HepG2 (cell line): ENCODE data around the gene IFNLR1. TPM values are rescaled to one million over a fixed set of nuclear protein-coding genes. Genes with fewer than 3 reads are reported as not detected.

Experiments
- ATAC-seq: fragments of 200-7000 bp; cut with Tn5 transposase; 3 replicates; pipeline ENCODE4 v1.9.1; 2020; ENCODE audit warnings: mild to moderate bottlenecking, moderate library complexity
- BruUV-seq: library from RNA; stranded (reverse); fragments of 400-500 nt; replicated peaks from 2 replicates; lab custom pipeline; 2021; lab: Mats Ljungman, UMichigan
- CTCF ChIA-PET: fragments of 300-600 bp; formaldehyde crosslinking; extraction: SDS; loops from one replicate; lab custom pipeline; 2021; ENCODE audit warnings: low total read pairs, inconsistent platforms, low intra/inter-chr PET ratio; lab: Yijun Ruan, JAX
- POLR2A ChIA-PET: fragments of 350-600 bp; sonication (Branson Sonifier 250); formaldehyde crosslinking; loops from one replicate; lab custom pipeline; 2020; ENCODE audit warnings: antibody characterized with exemption, inconsistent platforms; lab: Yijun Ruan, JAX
- DNase-seq: peaks from one replicate; pipeline ENCODE4 v3.0.0-alpha.2; 2015; ENCODE audit warnings: low spot score
- FAIRE-seq: peaks from 3 replicates; lab custom pipeline; 2011; peaks lifted over from hg19 to GRCh38; lab: Jason Lieb, UNC
- H2AFZ ChIP-seq: one replicate; pipeline ENCODE4 v1.6.1; 2011; ENCODE audit warnings: low read length, inconsistent platforms
- H3K27ac ChIP-seq: fragments of 300-600 bp; 3 replicates; pipeline ENCODE4 v1.8.0; 2011; ENCODE audit warnings: mixed run types, mild to moderate bottlenecking, mixed read lengths, low read length, inconsistent platforms; ENCODE audit not compliant: insufficient read depth; ENCODE audit errors: extremely low read length
- H3K27me3 ChIP-seq, 2 experiments: fragments of 200-600 bp in 1 of 2; 2 replicates in 1 of 2; 3 replicates in 1 of 2; pipeline versions ENCODE4 v1.6.0 to v1.8.0; 2011; ENCODE audit warnings: low read length in 2 of 2, mild to moderate bottlenecking in 2 of 2, moderate library complexity in 2 of 2, inconsistent platforms in 1 of 2; ENCODE audit not compliant: insufficient read depth in 2 of 2, control insufficient read depth in 1 of 2
- H3K36me3 ChIP-seq, 2 experiments: fragments of 200-600 bp in 1 of 2; replicated peaks in 1 of 2; 2 replicates in 1 of 2; 3 replicates in 1 of 2; pipeline versions ENCODE4 v1.5.1 to v1.8.0; 2011; ENCODE audit warnings: low read length in 2 of 2, inconsistent platforms in 1 of 2; ENCODE audit not compliant: insufficient read depth in 2 of 2, control insufficient read depth in 1 of 2
- H3K4me1 ChIP-seq: 2 replicates; pipeline ENCODE4 v1.5.1; 2012; ENCODE audit warnings: low read length, inconsistent platforms; ENCODE audit not compliant: insufficient read depth
- H3K4me2 ChIP-seq: 2 replicates; pipeline ENCODE4 v1.6.0; 2011; ENCODE audit warnings: low read depth, low read length, inconsistent platforms
- H3K4me3 ChIP-seq, 3 experiments: fragments of 200-600 bp in 1 of 3; sonication (generic), shearing (Covaris generic) in 1 of 3; replicated peaks in 1 of 3; 2 replicates each; pipeline ENCODE4 v1.5.1; 2011 to 2016; ENCODE audit warnings: low read length in 3 of 3, inconsistent platforms in 2 of 3, low read depth in 2 of 3, mild to moderate bottlenecking in 2 of 3, control low read depth in 1 of 3, mixed read lengths in 1 of 3; ENCODE audit not compliant: insufficient read depth in 1 of 3
- H3K79me2 ChIP-seq: one replicate; pipeline ENCODE4 v1.6.1; 2011; ENCODE audit warnings: low read length, inconsistent platforms; ENCODE audit not compliant: insufficient read depth
- H3K9ac ChIP-seq: 2 replicates; pipeline ENCODE4 v1.6.0; 2011; ENCODE audit warnings: mild to moderate bottlenecking, low read depth, low read length, inconsistent platforms; ENCODE audit not compliant: insufficient read depth
- H3K9me3 ChIP-seq: 2 replicates; pipeline ENCODE4 v1.5.1; 2012; ENCODE audit warnings: mild to moderate bottlenecking, low read length
- H4K20me1 ChIP-seq: 2 replicates; pipeline ENCODE4 v1.6.0; 2011; ENCODE audit warnings: inconsistent platforms, mild to moderate bottlenecking, low read length, moderate library complexity; ENCODE audit not compliant: insufficient read depth
- CCDC6 ChIP-seq: sonication (generic); formaldehyde crosslinking; IDR thresholded peaks from 2 replicates; pipeline ENCODE4 v1.8.1; 2022; ENCODE audit warnings: mild to moderate bottlenecking, missing genetic modification reagents, moderate library complexity
- CHD4 ChIP-seq: fragments of 200-600 bp; sonication (generic); IDR thresholded peaks from 2 replicates; pipeline ENCODE4 v1.7.0; 2017; ENCODE audit warnings: mild to moderate bottlenecking, low read length, borderline replicate concordance
- CREB1 ChIP-seq, 2 experiments: fragments of 450-650 bp in 1 of 2; IDR thresholded peaks; 2 replicates each; pipeline ENCODE4 v1.6.1; 2016 to 2017; ENCODE audit warnings: control low read depth in 1 of 2, mild to moderate bottlenecking in 1 of 2, missing compliant biosample characterization in 1 of 2, missing genetic modification characterization in 1 of 2
- PHB2 ChIP-seq: fragments of 450-650 bp; IDR thresholded peaks from 2 replicates; pipeline ENCODE4 v1.6.1; 2018; ENCODE audit not compliant: partially characterized antibody
- POGZ ChIP-seq: sonication (generic); formaldehyde crosslinking; IDR thresholded peaks from 2 replicates; pipeline ENCODE4 v1.4.0; 2020; ENCODE audit warnings: mild to moderate bottlenecking, missing genetic modification reagents
- SMAD9 ChIP-seq: sonication (generic); formaldehyde crosslinking; IDR thresholded peaks from 2 replicates; pipeline ENCODE4 v1.5.1; 2020; ENCODE audit warnings: mild to moderate bottlenecking, missing genetic modification reagents
- SNAI1 ChIP-seq: sonication (generic); formaldehyde crosslinking; IDR thresholded peaks from 2 replicates; pipeline ENCODE4 v1.5.0; 2020; ENCODE audit warnings: mild to moderate bottlenecking, missing genetic modification reagents, borderline replicate concordance
- SSRP1 ChIP-seq: IDR thresholded peaks from 2 replicates; pipeline ENCODE4 v1.6.1; 2016; ENCODE audit warnings: control low read depth
- ZEB1 ChIP-seq: IDR thresholded peaks from 2 replicates; pipeline ENCODE4 v1.6.1; 2012; ENCODE audit warnings: mild to moderate bottlenecking, low read depth, inconsistent platforms; ENCODE audit not compliant: insufficient replicate concordance
- ZNF232 ChIP-seq: sonication (generic); formaldehyde crosslinking; IDR thresholded peaks from 2 replicates; pipeline ENCODE4 v1.4.0; 2020; ENCODE audit warnings: missing genetic modification reagents, borderline replicate concordance
- ZNF546 ChIP-seq: sonication (generic); formaldehyde crosslinking; conservative IDR thresholded peaks from 2 replicates; pipeline ENCODE4 v1.8.1; 2023; ENCODE audit warnings: mild to moderate bottlenecking, missing genetic modification reagents
- ZNF710 ChIP-seq: sonication (generic); formaldehyde crosslinking; IDR thresholded peaks from 2 replicates; pipeline ENCODE4 v1.5.0; 2020; ENCODE audit warnings: mild to moderate bottlenecking, missing genetic modification reagents, borderline replicate concordance
- WGBS: methylation state at CpG from one replicate; pipeline ENCODE4 v1.1.6; 2017; ENCODE audit warnings: low lambda C conversion rate; 5-methylcytosine and 5-hydroxymethylcytosine counted together
- in situ Hi-C: cut with HindIII; loops from 2 replicates; pipeline ENCODE4 v1.10.0; 2017; ENCODE audit warnings: low pct_unique_long_range_greater_than_20kb; ENCODE audit not compliant: extremely low pct_ligation_motif_present
- intact Hi-C: fragments of 100-400 bp; cut with micrococcal nuclease; formaldehyde crosslinking; loops from one replicate; pipeline ENCODE4 v1.10.0; 2022; ENCODE audit not compliant: unreplicated experiment
- polyA plus RNA-seq, 8 experiments: library from polyadenylated mRNA; depleted of rRNA in 3 of 8; stranded (reverse) in 7 of 8; unstranded in 1 of 8; fragments of >200 nt; fragmentation: Illumina TruSeq in 4 of 8; extraction: Trizol in 4 of 8; gene quantifications; 2 replicates each; pipeline versions ENCODE4 v1.2.1 to v1.2.3, GENCODE V29; 2011 to 2016; ENCODE audit warnings: low read depth in 4 of 8, missing spikeins in 1 of 8, mixed read lengths in 1 of 8; ENCODE audit not compliant: insufficient read depth in 1 of 8
- total RNA-seq, 5 experiments: library from RNA; depleted of rRNA; stranded (reverse); fragments of >200 nt; fragmentation: Illumina TruSeq; extraction: Trizol; gene quantifications; 2 replicates each; pipeline ENCODE4 v1.2.3, GENCODE V29; 2016; ENCODE audit warnings: low read depth in 1 of 5

IFNLR1 gene
- total and polyA plus RNA-seq, 2 of the 13 experiments (the other 11 are each of a cell fraction or from before 2014, with no cell fraction given) = 3.8 to 8.5 TPM

GRCh38 chr1:24119489-24119858 lies 67.6 kb downstream of the IFNLR1 start:
- TF ChIP-seq CHD4 = 0 out of 2 replicates have a peak, but pooled peaks have one; percentile 77
- no peak for TF ChIP-seq CREB1 (IDR thresholded peaks at IDR 0.05)
- TF ChIP-seq CREB1 (CRISPR knock-in tag; IDR thresholded peaks at IDR 0.05) = peak; percentile 57; the same call in 1 of the 2 replicates
- TF ChIP-seq SSRP1 = peak; percentile 49; the same call in 1 of the 2 replicates
- 0 out of 2 replicates have a peak, but pooled peaks have one; percentile 7 for TF ChIP-seq CCDC6
- TF ChIP-seq PHB2 = no peak
- 0 out of 2 replicates have a peak, but pooled peaks have one; percentile 4 for TF ChIP-seq ZNF710
- 0 out of 2 replicates have a peak, but pooled peaks have one; percentile 81 for TF ChIP-seq SNAI1
- no peak for TF ChIP-seq SMAD9 (CRISPR knock-in tag)
- 0 out of 2 replicates have a peak, but pooled peaks have one; percentile 18 for TF ChIP-seq POGZ (CRISPR knock-in tag)
- 0 out of 2 replicates have a peak, but pooled peaks have one; percentile 19 for TF ChIP-seq ZNF232 (CRISPR knock-in tag)
- no peak for TF ChIP-seq ZNF546
- TF ChIP-seq ZEB1 = peak; percentile 7
- TF ChIP-seq, all 625 proteins: peak for 9
- Histone ChIP-seq H3K4me2 (peak overlapping the region; percentile 66), H2AFZ (no peak overlapping the region), H3K4me3 (no peak overlapping the region; a peak in 2 of 6 replicates), H3K9ac (peak overlapping the region; percentile 50; the same call in 1 of the 2 replicates), H3K9me3 (no peaks in the 10 kb centered on the region), H4K20me1 (no peaks in the 10 kb centered on the region), H3K36me3 (no peaks in the 10 kb centered on the region), H3K27me3 (no peaks in the 10 kb centered on the region), H3K27ac (peak overlapping the region; percentile 79), H3K4me1 (peaks cover 70% of the 10 kb centered on the region), H3K79me2 (no peaks in the 10 kb centered on the region)
- DNase-seq (no peak), ATAC-seq (no peak), FAIRE-seq (no peak)
- no TSS peak for BruUV-seq
- in situ Hi-C loops (no loop called here), intact Hi-C loops (no loop called here)
- POLR2A ChIA-PET = interaction anchor here (1.2 to 4.3 kb wide), 6 partner anchors 12 to 166 kb away, joined by 3 to 44 read pairs (median 12); partner anchors contain the start of genes IL22RA1 and SRSF10
- CTCF ChIA-PET = no interaction called here
- 31% methylated on average over 5 of the region's 5 CpGs for WGBS
